ENCODE results near the gene ACAA1. TPM values are rescaled to one million over a fixed set of nuclear protein-coding genes. Genes with fewer than 3 reads are reported as not detected.

ACAA1 gene
- total RNA-seq, 2 experiments from 2014 or later, result 56.4 to 58.9 TPM

DNA sequence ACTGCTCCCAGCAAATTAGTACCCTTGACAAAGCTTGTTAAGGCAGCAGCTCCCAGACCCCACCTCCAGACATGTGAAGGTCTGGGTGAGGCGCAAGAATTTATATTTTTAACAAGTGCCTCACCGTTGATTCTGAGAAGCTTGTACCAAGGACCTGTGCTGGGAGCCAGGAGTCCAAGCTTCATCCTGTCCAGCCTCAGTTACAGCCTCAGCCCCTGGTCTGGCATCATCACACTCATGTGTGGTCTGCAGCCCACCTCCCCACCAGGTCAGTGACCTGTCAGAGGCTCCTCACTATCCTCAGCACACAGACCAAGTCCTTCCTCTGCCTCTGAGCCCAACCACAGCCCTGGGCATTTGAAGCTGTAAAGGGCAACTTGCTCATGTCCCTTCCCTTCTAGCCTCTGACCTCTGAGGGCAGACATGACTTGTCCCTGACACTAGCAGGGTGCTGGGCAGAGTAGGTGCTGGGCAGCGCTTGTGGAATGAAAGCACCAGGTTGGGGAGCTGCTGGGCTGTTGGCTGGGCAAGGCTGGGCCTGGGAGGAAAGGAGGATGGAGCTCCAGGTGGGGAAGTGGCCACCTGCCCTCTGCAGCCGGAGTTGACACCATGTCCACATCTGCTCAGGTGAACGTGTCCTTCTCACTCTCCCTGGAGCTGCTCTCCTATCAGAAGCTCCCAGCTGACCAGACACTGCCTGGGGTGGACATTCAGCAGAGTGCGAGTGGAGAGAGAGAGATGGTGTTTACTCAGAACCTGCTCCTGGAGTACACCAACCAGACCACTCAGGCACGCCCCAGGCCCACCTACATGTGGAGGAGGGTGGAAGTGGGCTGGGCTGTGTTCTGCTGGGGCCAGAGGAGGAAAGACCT is 16.9 kb downstream of the ACAA1 start:
- H3K9me3 Mint-ChIP-seq, result no peaks in the 10 kb centered on the region
- H3K36me3 Mint-ChIP-seq (ENCODE audit: low read depth), result peaks cover 55% of the 10 kb centered on the region
- H3K4me1 Mint-ChIP-seq (ENCODE audit: low read depth), result peaks cover 11% of the 10 kb centered on the region
- ChIA-PET POLR2A (interaction anchor here (1.5 kb wide), 1 partner anchor 17 kb away, joined by 6 read pairs; the partner anchor contains the start of gene ACAA1), CTCF (no interaction called here)
- DNase-seq, result peak in 1 of 14 experiments; percentile 25
- Histone ChIP-seq H3K4me1 (ENCODE audit: insufficient read depth, low read length) (peaks cover 6% of the 10 kb centered on the region), H3K27ac (ENCODE audit: low read depth in 1 of 2, low read length in 2 of 2) (no peak overlapping the region), H3K27me3 (ENCODE audit: control insufficient read depth in 1 of 2, insufficient read depth in 2 of 2, low read length in 2 of 2) (no peaks in the 10 kb centered on the region), H3K36me3 (ENCODE audit: insufficient read depth, low read length) (peaks cover 32% of the 10 kb centered on the region), H3K4me3 (ENCODE audit: low read length) (no peak overlapping the region), H3K9me3 (ENCODE audit: control insufficient read depth in 1 of 2, insufficient read depth in 1 of 2, low read length in 2 of 2) (no peaks in the 10 kb centered on the region)
- intact Hi-C loops (cut with DNase I, micrococcal nuclease), result loop anchor here (2.0 to 10.0 kb wide), 5 partner anchors 143 to 535 kb away; partner anchors contain the start of gene XYLB (in 1 of the 2)
- no peak for ATAC-seq (ENCODE audit: poor library complexity)
- no peak overlapping the region for H3K27ac Mint-ChIP-seq
- no peaks in the 10 kb centered on the region for H3K27me3 Mint-ChIP-seq
- H3K4me3 Mint-ChIP-seq, result no peak overlapping the region
- TF ChIP-seq, protein P1, sequence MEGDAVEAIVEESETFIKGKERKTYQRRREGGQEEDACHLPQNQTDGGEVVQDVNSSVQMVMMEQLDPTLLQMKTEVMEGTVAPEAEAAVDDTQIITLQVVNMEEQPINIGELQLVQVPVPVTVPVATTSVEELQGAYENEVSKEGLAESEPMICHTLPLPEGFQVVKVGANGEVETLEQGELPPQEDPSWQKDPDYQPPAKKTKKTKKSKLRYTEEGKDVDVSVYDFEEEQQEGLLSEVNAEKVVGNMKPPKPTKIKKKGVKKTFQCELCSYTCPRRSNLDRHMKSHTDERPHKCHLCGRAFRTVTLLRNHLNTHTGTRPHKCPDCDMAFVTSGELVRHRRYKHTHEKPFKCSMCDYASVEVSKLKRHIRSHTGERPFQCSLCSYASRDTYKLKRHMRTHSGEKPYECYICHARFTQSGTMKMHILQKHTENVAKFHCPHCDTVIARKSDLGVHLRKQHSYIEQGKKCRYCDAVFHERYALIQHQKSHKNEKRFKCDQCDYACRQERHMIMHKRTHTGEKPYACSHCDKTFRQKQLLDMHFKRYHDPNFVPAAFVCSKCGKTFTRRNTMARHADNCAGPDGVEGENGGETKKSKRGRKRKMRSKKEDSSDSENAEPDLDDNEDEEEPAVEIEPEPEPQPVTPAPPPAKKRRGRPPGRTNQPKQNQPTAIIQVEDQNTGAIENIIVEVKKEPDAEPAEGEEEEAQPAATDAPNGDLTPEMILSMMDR (IDR thresholded peaks at IDR 0.05), result no peak

DNA sequence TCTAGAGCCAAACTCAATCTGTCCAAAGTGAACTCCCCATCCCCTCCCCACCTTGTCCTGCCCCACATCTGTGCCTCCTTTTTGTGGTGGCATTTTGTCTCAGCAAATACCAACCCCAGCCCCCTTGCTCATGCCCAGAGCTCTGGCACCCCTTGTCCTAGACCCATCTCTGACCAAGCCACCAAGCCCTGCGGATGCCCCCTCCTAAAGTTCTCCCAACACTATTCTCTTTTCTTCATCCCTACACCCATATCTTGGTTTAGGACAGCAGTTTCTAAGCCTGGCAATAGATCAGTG is 17.7 kb downstream of the ACAA1 start:
- DNase-seq (no peak), ATAC-seq (ENCODE audit: poor library complexity) (no peak)
- Histone ChIP-seq H3K36me3 (ENCODE audit: insufficient read depth, low read length) (peaks cover 27% of the 10 kb centered on the region), H3K27me3 (ENCODE audit: control insufficient read depth in 1 of 2, insufficient read depth in 2 of 2, low read length in 2 of 2) (no peaks in the 10 kb centered on the region), H3K4me1 (ENCODE audit: insufficient read depth, low read length) (peaks cover 6% of the 10 kb centered on the region), H3K27ac (ENCODE audit: low read depth in 1 of 2, low read length in 2 of 2) (no peak overlapping the region), H3K9me3 (ENCODE audit: control insufficient read depth in 1 of 2, insufficient read depth in 1 of 2, low read length in 2 of 2) (no peaks in the 10 kb centered on the region), H3K4me3 (ENCODE audit: low read length) (no peak overlapping the region)
- H3K27me3 Mint-ChIP-seq, result no peaks in the 10 kb centered on the region
- ChIA-PET POLR2A (interaction anchor here (1.0 to 1.3 kb wide), 2 partner anchors 19 to 46 kb away, joined by 3 read pairs; partner anchors contain the start of gene OXSR1), CTCF (interaction anchor here (1.2 to 2.6 kb wide), 2 partner anchors 72 to 361 kb away, joined by 3 to 12 read pairs; no protein-coding TSS in a partner anchor)
- no peaks in the 10 kb centered on the region for H3K9me3 Mint-ChIP-seq
- peaks cover 47% of the 10 kb centered on the region for H3K36me3 Mint-ChIP-seq (ENCODE audit: low read depth)
- TF ChIP-seq, protein P1 (IDR thresholded peaks at IDR 0.05), result no peak
- H3K4me3 Mint-ChIP-seq, result no peak overlapping the region
- intact Hi-C loops (cut with DNase I, micrococcal nuclease), result loop anchor here (2.0 to 10.0 kb wide), 5 partner anchors 142 to 536 kb away; partner anchors contain the start of gene XYLB (in 1 of the 2)
- H3K4me1 Mint-ChIP-seq (ENCODE audit: low read depth), result peaks cover 11% of the 10 kb centered on the region
- no peak overlapping the region for H3K27ac Mint-ChIP-seq

DNA sequence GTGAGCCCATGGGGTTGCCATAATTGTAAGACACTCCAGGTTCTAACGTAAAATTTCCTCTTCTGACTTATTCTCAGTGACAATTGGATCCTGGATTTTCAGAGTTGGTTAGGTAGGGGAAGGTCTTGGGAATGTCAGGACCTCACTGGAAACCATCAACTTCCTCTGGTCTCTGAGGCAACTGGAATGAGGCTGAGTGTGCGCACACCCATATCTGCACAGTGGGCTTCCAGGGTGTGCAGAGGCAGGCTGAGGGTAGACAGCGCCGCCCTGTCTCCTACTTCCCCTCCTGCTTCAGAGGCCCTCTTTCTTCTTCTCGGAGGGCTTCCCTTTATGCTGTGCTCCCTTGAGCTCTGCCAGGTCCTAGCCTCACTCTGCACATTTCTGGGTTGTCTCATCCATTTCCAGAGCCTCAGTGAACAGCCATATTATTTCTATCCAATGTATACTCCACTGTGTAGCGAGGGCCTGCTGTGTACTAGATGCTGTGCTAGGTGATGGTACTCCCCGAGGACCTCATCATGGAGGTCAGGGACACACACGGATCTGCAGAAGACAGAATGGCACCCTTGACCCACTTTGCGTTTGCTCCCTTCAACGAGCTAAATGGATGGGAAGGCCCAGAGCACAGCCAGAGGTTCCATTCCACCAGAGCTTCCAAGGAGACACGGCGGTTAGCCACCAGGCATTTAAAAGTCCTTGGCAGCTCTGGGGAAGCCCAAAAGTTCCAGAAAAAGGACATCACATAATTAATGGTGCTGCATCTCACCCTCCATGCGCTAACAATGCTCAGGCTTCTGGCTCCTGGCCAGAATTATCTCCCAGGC is 18.3 kb downstream of the ACAA1 start:
- no peak for ATAC-seq (ENCODE audit: poor library complexity)
- intact Hi-C loops (cut with DNase I, micrococcal nuclease), result loop anchor here (1.0 to 10.0 kb wide), 6 partner anchors 141 to 536 kb away; partner anchors contain the start of gene XYLB (in 1 of the 2)
- Mint-ChIP-seq H3K27ac (peak overlapping the region; percentile 8), H3K9me3 (no peaks in the 10 kb centered on the region), H3K4me1 (ENCODE audit: low read depth) (peaks cover 11% of the 10 kb centered on the region), H3K4me3 (no peak overlapping the region), H3K36me3 (ENCODE audit: low read depth) (peaks cover 41% of the 10 kb centered on the region), H3K27me3 (no peaks in the 10 kb centered on the region)
- POLR2A ChIA-PET, result interaction anchor here (1.0 to 1.3 kb wide), 2 partner anchors 19 to 47 kb away, joined by 3 read pairs; partner anchors contain the start of gene OXSR1
- Histone ChIP-seq H3K27ac (ENCODE audit: low read depth in 1 of 2, low read length in 2 of 2) (no peak overlapping the region), H3K36me3 (ENCODE audit: insufficient read depth, low read length) (peaks cover 27% of the 10 kb centered on the region), H3K4me3 (ENCODE audit: low read length) (no peak overlapping the region), H3K27me3 (ENCODE audit: control insufficient read depth in 1 of 2, insufficient read depth in 2 of 2, low read length in 2 of 2) (no peaks in the 10 kb centered on the region), H3K9me3 (ENCODE audit: control insufficient read depth in 1 of 2, insufficient read depth in 1 of 2, low read length in 2 of 2) (no peaks in the 10 kb centered on the region), H3K4me1 (ENCODE audit: insufficient read depth, low read length) (peaks cover 6% of the 10 kb centered on the region)
- DNase-seq, result peak in 1 of 14 experiments; percentile 31
- TF ChIP-seq, protein P1 (IDR thresholded peaks at IDR 0.05), result no peak
- CTCF ChIA-PET, result interaction anchor here (0.6 to 2.6 kb wide), 5 partner anchors 34 to 361 kb away, joined by 3 to 12 read pairs (median 3); partner anchors contain the start of gene XYLB
